ENCODE results near the gene CEP295NL. TPM values are rescaled to one million over a fixed set of nuclear protein-coding genes. Genes with fewer than 3 reads are reported as not detected.

Gene CEP295NL
- total and polyA plus RNA-seq, 2 of the 13 experiments (the other 11 are each of a cell fraction or from before 2014, with no cell fraction given) = not detected

GRCh38 chr17:78925234-78925633 is 22.2 kb upstream of the CEP295NL start, which contains the start of gene TIMP2 (continued):
- TF ChIP-seq, protein P1, sequence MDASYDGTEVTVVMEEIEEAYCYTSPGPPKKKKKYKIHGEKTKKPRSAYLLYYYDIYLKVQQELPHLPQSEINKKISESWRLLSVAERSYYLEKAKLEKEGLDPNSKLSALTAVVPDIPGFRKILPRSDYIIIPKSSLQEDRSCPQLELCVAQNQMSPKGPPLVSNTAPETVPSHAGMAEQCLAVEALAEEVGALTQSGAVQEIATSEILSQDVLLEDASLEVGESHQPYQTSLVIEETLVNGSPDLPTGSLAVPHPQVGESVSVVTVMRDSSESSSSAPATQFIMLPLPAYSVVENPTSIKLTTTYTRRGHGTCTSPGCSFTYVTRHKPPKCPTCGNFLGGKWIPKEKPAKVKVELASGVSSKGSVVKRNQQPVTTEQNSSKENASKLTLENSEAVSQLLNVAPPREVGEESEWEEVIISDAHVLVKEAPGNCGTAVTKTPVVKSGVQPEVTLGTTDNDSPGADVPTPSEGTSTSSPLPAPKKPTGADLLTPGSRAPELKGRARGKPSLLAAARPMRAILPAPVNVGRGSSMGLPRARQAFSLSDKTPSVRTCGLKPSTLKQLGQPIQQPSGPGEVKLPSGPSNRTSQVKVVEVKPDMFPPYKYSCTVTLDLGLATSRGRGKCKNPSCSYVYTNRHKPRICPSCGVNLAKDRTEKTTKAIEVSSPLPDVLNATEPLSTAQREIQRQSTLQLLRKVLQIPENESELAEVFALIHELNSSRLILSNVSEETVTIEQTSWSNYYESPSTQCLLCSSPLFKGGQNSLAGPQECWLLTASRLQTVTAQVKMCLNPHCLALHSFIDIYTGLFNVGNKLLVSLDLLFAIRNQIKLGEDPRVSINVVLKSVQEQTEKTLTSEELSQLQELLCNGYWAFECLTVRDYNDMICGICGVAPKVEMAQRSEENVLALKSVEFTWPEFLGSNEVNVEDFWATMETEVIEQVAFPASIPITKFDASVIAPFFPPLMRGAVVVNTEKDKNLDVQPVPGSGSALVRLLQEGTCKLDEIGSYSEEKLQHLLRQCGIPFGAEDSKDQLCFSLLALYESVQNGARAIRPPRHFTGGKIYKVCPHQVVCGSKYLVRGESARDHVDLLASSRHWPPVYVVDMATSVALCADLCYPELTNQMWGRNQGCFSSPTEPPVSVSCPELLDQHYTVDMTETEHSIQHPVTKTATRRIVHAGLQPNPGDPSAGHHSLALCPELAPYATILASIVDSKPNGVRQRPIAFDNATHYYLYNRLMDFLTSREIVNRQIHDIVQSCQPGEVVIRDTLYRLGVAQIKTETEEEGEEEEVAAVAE (CRISPR knock-in tag; IDR thresholded peaks at IDR 0.05; ENCODE audit: borderline replicate concordance) = no peak
- TF ChIP-seq IKZF4 (CRISPR knock-in tag; IDR thresholded peaks at IDR 0.05; ENCODE audit: borderline replicate concordance, low read depth, not compliant biosample characterization) = no peak
- no peak for TF ChIP-seq HES4 (CRISPR knock-in tag; IDR thresholded peaks at IDR 0.05; ENCODE audit: borderline replicate concordance)
- TF ChIP-seq ZFP91 (CRISPR knock-in tag; IDR thresholded peaks at IDR 0.05; ENCODE audit: borderline replicate concordance) = no peak
- no peak for TF ChIP-seq ZBED4 (CRISPR knock-in tag; IDR thresholded peaks at IDR 0.05; ENCODE audit: borderline replicate concordance)
- no peak for TF ChIP-seq ZNF205 (CRISPR knock-in tag; IDR thresholded peaks at IDR 0.05)
- TF ChIP-seq ZNF772 (CRISPR knock-in tag; IDR thresholded peaks at IDR 0.05) = no peak
- no peak for TF ChIP-seq MEIS1 (CRISPR knock-in tag; IDR thresholded peaks at IDR 0.05; ENCODE audit: borderline replicate concordance)
- peak; percentile 73 for TF ChIP-seq POLR2AphosphoS5 (IDR thresholded peaks at IDR 0.05; ENCODE audit: low read depth, low read length)
- TF ChIP-seq DNMT1 (CRISPR knock-in tag; IDR thresholded peaks at IDR 0.05) = no peak
- peak; percentile 39; the same call in 1 of the 2 replicates for TF ChIP-seq TFDP2 (CRISPR knock-in tag; IDR thresholded peaks at IDR 0.05)
- no peak for TF ChIP-seq MXD3 (CRISPR knock-in tag; IDR thresholded peaks at IDR 0.05)
- no peak for TF ChIP-seq U2AF1 (optimal IDR thresholded peaks at IDR 0.05; ENCODE audit: low read depth, low read length)
- TF ChIP-seq SNAPC2 (CRISPR knock-in tag; IDR thresholded peaks at IDR 0.05) = no peak
- TF ChIP-seq DR1 (CRISPR knock-in tag; IDR thresholded peaks at IDR 0.05) = peak; percentile 90; the same call in 1 of the 2 replicates
- no peak for TF ChIP-seq ZNF343 (CRISPR knock-in tag; IDR thresholded peaks at IDR 0.05)
- TF ChIP-seq FOXJ3 (CRISPR knock-in tag; IDR thresholded peaks at IDR 0.05; ENCODE audit: borderline replicate concordance) = no peak
- TF ChIP-seq NFKBIZ (CRISPR knock-in tag; IDR thresholded peaks at IDR 0.05) = no peak
- no peak for TF ChIP-seq ETV6 (CRISPR knock-in tag; conservative IDR thresholded peaks at IDR 0.05)

Data from HepG2 (cell line).